ENCODE measurements around the gene CHCT1.
A peak's percentile ranks its signal among the peaks of the same experiment; 100 is the strongest.
"Not testable (repeated sequence)": the region's sequence is repeated elsewhere in the genome, so short reads cannot be mapped to it uniquely, and the experiment has no call there.

The CHCT1 gene

DNA sequence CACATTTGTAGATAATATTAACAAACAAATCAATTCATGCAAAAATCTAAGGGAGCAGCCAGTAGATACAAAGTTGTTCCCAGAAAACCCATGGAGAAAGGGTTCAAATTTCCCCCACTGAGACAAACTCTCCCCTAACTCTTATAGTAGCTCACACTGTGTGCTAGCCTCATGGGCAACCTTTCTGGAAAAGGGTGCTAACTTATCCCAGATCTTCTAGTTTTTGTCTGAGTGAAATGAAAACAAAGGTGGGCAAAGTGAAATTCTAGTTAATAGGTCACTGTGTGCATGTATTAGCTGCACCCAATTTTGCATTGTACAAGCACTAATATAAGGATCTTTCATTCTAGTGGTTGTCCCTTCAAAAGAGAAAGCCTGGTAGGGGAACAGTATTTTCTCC lies 20.5 kb upstream of the CHCT1 start:
- no peak for DNase-seq

DNA sequence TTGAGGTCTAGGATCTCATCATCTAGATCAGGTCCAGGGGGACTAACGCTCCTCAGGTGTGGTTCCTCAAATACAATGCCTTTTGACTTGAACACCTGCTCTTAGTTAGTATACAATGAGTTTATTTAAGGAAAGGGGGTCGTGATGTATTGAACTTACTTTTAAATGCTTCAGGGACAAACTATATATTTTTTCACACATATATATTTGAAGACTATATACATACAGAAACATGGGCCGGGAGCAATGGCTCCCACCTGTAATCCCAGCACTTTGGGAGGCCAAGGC lies 18.8 kb upstream of the CHCT1 start:
- DNase-seq = no peak

DNA sequence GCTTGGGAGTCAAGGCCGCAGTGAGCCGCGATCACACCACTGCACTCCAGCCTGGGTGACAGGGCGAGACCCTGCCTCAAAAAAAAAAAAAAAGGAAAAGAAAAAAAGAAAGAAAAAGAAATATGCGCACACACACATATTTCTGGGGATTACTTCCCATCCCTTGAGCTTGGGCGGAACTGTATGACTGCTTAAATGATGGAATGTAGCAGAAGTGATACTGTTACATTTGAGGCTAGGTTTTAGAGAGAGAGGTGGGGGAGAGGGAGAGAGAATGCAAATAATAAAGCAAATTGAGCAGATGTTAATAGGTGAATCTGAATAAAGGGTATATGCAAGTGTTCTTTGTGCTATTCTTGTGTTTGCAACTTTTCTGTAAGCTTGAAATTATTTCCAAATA lies 18.3 kb upstream of the CHCT1 start:
- DNase-seq = no peak

DNA sequence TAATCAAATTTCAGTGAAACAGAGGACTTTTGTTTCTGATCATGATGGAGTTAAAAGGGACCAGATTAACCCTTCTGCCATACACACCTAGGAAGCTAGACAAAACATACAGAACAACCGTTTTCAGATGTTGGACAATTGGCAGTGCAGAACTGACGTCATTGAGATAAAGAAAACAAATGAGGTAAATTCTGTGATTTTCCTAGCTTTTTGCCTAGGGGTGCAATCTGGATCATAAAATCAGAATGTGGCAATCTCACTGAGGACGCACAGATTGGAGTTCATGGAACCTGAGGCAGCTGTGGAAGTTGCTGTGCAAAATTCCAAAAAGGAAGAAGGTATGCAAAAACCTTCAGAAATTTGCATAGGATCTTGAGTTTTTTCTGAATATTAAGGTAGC lies 15.4 kb upstream of the CHCT1 start:
- DNase-seq = no peak

DNA sequence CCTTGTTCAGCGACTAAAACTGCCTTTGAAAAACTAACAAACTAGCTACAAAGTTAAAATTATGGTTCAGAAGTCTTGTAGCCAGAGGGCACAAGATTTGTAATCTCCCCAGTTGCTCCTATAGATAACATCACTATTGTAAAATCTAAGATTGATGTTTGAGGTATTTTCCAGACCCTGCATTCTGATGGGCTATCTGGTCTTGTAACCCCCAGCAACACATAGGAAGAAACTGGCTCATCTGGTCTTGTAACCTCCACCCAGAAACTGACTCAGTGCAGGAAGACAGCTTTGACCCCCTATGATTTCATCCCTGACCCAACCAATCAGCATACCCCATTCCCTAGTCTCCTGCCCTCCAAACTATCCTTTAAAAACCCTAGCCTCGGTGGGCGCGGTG lies 12.3 kb upstream of the CHCT1 start:
- no peak for DNase-seq

DNA sequence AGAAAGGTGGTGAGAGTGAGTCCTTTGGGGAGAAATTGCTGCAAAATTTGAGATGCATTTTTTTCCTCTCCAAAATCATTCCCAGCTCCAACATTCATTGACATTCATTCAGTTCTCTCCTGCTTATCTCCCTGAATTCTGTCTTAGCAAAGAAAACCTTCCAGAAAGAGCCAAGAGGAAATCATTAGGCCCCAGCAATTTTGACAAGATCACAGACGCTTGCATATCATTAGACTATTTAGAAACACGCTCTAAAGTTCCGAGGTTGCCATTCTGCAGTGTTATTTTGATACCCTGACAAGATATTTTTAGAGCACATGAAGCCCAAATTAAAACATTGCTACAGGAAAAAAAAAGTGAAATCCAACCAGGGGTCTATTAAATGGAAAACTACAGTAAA lies 9.6 kb upstream of the CHCT1 start:
- no peak for DNase-seq

DNA sequence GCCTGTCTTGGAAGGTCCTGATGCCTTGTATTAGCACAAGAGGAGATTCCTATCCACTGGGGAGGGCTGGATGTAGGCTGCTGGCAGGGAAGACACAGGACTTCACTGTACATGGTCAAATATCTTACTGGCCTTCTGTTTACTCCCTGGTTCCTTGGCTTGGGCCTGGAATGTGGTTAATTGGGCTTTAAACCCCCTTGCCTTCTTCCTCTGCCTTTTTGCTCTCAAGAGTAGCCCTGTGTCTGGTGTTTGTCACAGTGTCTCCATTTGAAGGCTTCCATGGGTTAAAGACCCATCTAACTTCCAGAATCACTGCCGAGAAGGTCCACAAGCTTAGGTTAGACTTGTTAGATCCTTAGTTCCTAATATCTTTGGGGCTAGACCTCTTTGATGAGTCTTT lies 7.1 kb upstream of the CHCT1 start:
- no peak for DNase-seq

DNA sequence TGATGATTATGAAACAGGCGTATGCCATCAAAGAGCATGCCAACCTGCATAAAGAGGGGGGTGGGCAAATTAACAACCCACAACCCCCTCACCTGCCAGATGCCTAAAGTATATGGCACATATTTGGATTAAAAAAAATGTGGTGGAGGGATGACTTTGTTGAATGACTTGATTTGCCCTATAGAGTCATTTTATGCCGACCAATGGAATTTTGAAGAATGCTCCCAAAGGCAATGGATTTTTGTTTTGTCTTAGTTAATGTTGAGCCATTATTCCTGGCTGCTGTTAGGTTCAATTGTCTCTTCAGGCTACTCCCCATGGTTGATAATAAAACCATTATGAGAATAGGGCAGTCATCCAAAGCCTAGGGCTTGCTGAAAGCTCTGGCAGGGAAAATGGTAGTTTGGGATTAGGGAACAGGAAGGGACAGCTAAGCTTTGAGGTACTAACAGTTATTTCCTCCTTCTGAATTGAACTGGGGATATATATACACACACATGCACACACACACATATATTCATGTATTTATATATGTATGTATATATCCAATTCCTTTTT lies 5.8 kb upstream of the CHCT1 start:
- DNase-seq = no peak

DNA sequence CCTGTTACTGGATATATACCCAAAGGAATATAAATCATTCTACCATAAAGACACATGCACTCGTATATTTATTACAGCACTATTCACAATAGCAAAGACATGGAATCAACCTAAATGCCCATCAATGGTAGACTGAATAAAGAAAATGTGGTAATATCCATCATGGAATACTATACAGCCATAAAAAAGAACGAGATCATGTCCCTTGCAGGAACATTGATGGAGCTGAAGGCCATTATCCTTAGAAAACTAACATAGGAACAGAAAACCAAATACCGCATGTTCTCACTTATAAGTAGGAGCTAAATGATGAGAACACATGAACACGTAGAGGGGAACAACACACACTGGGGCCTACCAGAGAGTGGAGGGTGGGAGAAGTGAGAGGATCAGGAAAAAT lies 3.3 kb upstream of the CHCT1 start:
- not testable (repeated sequence) for DNase-seq

DNA sequence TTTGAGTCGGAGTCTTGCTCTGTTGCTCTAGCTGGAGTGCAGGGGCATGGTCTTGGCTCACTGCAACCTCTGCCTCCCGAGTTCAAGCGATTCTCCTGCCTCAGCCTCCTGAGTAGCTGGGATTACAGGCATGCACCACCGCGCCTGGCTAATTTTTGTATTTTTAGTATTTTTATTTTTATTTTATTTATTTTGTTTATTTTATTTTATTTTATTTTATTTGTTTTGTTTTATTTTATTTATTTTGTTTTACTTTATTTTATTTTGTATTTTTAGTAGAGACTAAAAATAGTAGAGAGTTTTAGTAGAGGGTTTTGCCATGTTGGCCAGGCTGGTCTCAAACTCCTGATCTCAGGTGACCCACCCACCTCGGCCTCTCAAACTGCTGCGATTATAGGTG lies 2.4 kb upstream of the CHCT1 start:
- not testable (repeated sequence) for DNase-seq

DNA sequence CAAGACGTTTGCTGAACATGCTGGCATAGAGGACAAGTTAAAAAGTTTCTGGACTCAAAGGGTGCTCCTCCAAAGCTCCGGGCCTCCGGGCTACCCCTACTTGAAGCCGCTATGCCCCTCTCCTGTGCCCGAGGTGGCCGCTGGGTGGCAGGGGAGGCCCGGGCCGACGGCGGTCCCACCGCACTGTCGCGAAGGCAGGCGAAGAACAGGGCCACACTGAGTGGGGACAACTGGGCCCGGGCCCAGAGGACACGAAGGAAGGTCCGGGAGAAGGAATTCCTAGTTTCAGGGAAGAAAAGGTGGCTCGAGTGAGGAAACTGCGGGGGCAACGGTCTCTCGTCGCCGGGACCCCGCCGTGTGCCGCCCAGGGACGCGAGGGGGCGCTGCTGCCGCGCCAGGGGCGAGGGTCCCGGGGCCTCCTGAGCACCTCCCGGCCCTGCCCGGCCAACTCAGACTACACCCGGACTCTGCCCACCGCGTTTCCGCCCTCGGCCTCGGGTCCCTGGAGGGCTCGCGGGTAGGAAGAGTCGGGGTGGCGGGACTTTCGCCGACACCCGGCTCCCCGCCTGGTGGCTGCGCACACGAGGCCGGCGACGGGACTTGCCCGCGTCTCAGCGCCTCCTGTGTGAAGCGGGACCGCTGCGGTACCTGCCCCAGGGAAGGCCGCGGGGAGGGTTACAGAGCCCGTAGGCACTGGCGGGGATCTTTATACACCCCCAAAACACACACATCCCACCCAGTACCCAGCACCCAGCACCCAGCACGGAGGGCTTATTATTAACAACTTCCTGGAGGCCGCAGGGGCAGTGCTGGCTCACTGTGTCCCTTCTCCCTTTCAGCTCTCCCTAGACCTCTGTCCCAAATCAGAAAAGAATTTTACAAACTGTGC lies 772 bp upstream of the CHCT1 start:
- DNase-seq = peak; percentile 75

DNA sequence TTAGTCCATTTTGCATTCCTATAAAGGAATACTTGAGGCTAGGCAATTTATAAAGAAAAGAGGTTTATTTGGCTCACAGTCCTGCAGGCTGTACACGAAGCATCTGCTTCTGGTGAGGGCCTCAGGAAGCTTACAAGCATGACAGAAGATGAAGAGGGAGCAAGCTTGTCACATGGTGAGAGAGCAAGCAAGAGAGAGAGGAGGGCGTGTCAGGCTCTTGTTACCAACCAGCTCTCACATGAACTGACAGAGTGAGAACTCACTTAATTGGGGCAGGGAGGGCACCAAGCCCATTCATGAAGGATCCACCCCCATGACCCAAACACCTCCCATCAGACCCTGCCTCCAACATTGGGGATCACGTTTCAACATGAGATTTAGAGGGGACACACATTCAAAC lies 1.6 kb downstream of the CHCT1 start:
- no peak for DNase-seq

DNA sequence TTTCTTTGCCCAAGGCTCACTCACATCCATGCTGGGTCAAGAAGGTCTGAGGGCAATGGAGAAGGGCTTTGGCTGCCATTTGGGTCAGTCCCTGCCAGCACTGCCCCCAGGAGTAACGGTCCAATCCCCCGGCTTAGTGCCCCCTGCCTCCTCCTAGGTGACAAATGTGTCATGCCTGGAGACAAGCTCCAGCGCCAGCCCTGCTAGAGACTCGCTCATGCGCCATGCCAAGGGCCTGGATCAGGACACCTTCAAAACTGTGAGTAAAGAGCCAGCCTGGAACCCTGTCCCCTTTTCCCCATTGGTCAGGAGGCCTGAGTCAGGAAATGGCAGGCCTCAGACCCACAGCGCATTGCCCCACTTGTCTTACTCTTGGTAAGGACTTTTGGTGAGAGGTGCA lies 3.3 kb downstream of the CHCT1 start:
- no peak for DNase-seq

DNA sequence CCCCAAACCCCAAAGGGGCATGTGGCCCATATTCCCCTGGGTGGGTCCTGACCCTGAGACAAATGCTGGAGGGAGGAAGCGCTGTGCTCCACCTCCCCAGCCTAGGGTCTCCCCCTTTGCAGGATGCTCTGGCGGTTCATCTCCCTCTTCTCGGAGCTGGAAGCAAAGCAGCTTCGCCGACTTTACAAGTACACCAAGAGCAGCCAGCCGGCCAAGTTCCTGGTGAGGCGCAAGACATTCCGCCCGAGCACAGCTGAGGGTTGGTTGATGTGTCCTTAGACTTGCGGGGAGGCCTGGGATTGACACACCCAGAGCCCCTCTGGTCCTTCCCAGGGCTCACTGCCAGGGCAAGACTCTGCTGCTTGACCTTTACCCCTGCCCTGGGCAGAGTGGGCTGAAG lies 4.3 kb downstream of the CHCT1 start:
- no peak for DNase-seq

DNA sequence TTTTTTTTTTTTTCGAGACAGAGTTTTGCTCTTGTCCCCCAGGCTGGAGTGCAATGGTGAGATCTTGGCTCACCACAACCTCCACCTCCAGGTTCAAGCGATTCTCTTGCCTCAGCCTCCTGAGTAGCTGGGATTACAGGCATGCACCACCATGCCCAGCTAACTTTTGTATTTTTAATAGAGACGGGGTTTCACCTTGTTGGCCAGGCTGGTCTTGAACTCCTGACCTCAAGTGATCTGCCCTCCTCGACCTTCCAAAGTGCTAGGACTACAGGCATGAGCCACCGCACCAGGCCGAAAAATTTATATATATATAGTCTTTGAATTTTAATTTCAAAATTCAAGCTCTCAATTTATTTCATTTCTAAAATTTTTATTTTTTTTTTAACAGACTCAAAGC lies 6.2 kb downstream of the CHCT1 start:
- not testable (repeated sequence) for DNase-seq

DNA sequence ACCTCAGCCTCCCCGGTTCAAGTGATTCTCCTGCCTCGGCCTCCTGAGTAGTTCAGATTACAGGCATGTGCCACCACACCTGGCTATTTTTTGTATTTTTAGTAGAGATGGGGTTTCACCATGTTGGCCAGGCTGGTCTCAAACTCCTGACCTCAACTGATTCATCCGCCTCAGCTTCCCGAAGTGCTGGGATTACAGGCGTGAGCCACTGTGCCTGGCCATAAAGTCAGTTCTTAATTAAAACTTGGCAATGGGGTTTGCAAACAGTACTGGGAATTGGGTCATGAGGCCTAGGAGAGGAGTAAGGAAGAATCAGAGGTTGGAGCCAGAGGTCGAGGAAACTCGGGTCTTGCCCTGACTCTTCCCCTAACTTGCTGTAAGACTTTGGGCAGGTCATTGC lies 8.3 kb downstream of the CHCT1 start:
- not testable (repeated sequence) for DNase-seq

DNA sequence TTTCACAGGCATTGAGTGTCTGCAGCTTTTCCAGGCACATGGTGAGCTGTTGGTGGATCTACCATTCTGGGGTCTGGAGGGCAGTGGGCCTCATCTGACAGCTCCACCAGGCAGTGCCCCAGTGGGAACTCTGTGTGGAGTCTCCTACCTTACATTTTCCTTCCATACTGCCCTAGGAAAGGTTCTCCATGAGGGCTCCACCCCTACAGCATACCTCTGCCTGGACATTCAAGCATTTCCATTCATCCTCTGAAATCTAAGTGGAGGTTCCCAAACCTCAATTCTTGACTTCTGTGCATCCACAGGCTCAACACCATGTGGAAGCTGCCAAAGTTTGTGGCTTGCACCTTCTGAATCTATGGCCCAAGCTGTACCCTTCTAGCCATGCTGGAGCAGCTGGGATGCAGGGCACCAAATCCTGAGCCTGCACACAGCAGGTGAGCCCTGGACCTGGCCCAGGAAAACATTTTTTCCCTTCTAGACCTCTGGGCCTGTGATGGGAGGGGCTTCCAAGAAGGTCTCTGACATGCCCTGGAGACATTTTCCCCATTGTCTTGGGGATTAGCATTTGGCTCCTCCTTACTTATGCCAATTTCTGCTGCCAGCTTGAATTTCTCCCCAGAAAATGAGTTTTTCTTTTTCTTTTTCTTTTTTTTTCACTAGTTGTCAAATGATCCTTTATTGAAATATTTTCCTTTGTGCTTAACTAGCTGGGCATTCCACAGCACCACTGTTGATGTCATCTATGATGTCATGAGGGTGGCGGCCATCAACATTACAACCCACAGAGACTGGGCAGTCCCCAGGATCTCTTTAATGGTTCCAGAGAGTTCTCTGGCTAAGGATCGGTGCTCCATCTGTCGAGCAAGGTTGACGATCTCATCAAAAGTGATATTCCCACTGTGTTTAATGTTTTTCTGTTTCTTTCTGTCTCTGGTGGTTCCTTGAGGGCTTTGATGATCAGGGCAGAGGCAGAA lies 11.0 kb downstream of the CHCT1 start:
- not testable (repeated sequence) for DNase-seq

DNA sequence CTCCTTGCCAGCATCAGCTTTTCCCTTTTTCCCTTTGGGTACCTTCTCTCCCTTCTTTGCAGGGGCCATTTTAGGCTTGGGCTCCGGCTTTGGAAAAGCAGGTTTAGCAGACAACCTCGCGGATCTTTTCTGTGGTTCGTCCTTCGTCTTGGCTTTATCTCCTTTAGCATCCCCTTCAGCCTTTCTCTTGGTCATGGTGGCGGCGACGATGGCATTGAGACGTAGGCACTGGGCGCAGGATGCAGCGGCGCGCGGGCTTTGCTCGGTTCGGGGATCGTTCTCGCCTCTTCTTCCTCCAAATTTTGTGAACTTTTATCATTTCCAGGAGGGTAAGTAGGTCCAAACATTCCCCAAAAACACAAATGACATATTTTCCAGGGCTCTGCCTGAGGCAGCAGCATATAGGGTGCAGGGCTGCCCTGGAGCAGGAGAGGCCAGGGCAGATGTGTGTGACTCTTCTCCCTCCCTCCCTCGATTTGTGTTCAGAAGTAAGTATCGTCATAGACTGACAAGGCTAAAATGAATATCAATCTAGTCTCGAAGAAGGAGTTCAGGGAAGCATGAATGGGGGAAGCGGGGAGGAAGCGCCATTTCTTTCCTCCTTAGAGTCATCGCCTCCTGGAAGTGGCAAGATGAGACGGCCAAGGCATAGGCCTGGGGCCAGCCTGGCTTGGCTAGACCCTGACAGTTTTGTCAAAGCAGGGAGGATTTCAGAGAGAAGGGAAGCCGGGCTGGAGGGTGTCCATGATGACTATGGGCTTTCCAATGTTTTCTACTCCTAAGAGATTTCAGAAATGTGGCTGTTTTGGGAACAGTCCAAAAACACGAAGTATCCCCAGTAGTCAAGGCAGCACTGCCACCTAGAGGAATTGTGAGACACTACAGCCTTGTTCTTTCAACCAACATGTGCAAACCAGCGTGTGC lies 13.2 kb downstream of the CHCT1 start:
- peak; percentile 73 for DNase-seq

DNA sequence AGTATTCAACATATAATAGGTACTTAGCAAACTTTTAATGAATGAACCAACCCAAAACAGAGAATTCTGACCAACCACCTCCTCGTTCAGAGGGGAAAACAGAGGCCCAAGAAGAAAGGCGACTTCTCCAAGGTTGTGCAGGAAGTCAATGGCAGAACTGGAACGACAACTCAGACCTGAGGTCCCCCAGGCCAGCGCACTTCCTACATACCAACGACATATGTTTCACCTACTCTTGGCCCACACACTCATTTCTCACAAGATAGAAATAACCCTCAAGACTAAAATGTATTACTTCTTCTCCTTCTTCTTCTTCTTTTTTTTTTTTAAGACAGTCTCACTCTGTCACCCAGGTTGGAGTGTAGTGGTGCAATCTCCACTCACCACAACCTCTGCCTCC lies 14.4 kb downstream of the CHCT1 start:
- no peak for DNase-seq

DNA sequence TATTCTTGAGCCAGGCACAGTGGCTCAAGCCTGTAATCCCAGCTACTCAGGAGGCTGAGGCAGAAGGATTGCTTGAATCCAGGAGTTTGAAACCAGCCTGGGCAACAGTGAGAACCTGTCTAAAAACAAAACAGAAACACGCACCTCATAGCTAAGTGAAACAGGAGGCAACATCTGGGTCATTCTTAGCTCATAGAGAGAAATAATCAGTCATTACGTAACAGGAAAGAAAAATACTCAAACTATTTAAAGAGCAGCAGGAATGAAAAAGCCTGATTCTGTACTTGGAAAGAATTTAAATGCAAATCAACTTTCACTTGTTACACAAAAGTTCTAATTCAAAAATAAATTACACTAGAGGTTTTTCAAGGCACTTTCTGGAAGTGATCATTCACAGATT lies 17.2 kb downstream of the CHCT1 start:
- DNase-seq = no peak

DNA sequence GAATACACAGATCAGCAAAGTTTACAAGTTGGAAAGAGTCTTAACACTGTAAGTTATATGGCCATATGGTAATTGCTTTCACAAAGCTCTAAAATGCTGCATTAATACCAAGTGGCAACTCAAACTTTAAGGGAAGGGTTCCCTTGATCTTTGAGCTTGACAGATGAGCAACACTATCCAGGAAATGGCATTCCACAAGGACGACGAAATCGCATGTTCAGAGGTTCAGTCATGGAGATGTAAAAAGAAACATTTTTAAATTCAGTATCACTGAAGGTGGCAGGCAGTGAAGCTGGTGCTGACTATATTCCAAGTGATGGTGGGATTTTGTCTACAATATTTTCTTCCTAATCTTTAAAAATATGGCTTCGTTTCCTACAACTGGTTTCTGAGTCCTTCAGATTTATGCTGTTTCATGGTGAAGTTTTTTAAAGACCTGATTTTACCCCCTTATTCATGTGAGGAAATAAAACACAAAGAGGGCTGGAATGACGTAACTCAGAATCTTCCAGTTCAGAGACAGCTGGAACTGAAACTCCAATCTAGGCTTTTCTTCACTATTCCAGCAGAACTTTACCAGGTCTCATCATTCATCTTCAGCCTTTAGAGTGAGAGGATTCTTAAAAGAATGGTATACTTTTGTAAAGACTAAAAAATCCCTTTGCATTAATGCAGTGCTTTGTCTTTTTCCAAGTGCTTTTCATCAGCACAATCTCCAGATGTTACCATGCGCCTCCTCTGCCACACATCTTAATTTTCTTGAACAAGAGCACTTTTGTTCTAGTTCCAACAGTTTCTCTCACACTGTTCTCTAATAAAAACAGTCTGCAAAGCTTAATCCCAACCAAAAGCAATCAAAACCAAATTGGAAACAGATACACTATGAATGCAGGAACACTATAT lies 20.2 kb downstream of the CHCT1 start:
- no peak for DNase-seq

DNA sequence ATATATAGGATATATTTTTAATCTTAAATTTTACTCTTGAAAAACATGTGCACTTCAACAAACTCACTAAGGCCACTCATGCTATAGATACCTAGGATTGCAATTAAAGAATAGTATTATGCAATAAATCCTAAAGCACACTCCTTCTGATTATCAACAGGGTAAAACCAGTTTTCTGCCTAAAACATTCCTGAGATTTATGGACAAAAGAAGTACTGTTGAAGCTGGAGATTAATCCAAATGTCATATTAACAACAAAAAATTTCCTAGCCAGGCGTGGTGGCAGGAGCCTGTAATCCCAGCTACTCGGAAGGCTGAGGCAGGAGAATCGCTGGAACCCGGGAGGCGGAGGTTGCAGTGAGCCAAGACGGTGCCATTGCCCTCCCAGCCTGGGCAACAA lies 21.4 kb downstream of the CHCT1 start:
- no peak for DNase-seq
